ENCODE results near the gene PRG2. TPM values are rescaled to one million over a fixed set of nuclear protein-coding genes. Genes with fewer than 3 reads are reported as not detected.

PRG2 gene
- total RNA-seq, 1 experiment from 2014 or later, result not detected

DNA sequence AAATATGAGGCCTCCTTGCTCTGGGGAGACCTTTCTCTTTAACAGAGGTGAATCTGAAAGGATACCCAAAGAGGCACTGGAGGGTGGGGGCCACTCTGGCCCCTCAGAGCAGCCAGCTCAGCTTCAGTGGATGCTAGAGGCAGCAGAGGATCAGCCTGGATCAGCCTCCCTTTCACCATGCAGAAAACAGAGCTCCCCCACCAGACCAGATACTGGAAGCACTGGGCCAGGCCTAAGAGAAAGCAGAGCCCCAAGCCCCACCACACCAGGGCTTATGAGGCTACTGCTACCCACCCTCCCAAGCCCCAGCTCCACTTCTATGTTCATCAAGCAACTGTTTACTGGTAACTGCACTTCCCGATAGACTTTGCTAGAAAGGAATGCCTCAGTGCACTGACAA is 40.5 kb upstream of the PRG2 start:
- ATAC-seq (no peak), DNase-seq (no peak)
- H3K9ac ChIP-seq (ENCODE audit: low read length), result no peak overlapping the region
- H4K20me1 ChIP-seq (ENCODE audit: low read length), result no peaks in the 10 kb centered on the region
- no peak for TF ChIP-seq EZH2phosphoT487 (IDR thresholded peaks at IDR 0.05; ENCODE audit: borderline replicate concordance, low read length)
- no peak for TF ChIP-seq CTCF (conservative IDR thresholded peaks at IDR 0.05; ENCODE audit: low read depth, low read length)
- no peak for TF ChIP-seq EZH2 (IDR thresholded peaks at IDR 0.05; ENCODE audit: low read length, unreplicated experiment)
- H3F3A ChIP-seq (ENCODE audit: low read length, unreplicated experiment), result peaks cover 3% of the 10 kb centered on the region
- no peaks in the 10 kb centered on the region for H3K9me2 ChIP-seq (replicated peaks; ENCODE audit: low read length)
- no peak overlapping the region for H3K4me2 ChIP-seq (ENCODE audit: low read length)
- no peaks in the 10 kb centered on the region for H3K27me3 ChIP-seq (ENCODE audit: low read length)
- no peaks in the 10 kb centered on the region for H3K9me3 ChIP-seq (ENCODE audit: low read length)
- peaks cover 57% of the 10 kb centered on the region for H3K4me1 ChIP-seq (ENCODE audit: insufficient read depth, low read length)
- no peak overlapping the region for H2AFZ ChIP-seq (ENCODE audit: low read length)
- intact Hi-C loops (cut with micrococcal nuclease), result no loop called here
- H3K79me2 ChIP-seq (ENCODE audit: low read length), result peaks cover 7% of the 10 kb centered on the region
- CTCF ChIA-PET, result no interaction called here
- POLR2A ChIA-PET (ENCODE audit: unreplicated experiment), result no interaction called here
- no peak overlapping the region for H3K27ac ChIP-seq (ENCODE audit: low read length)
- H3K36me3 ChIP-seq (ENCODE audit: low read depth, low read length), result no peaks in the 10 kb centered on the region
- H3K4me3 ChIP-seq (ENCODE audit: low read length), result no peak overlapping the region
- no TSS peak for BruUV-seq (replicated peaks)

- Histone ChIP-seq H3K9me3 (ENCODE audit: low read length) (no peaks in the 10 kb centered on the region), H3K4me2 (ENCODE audit: low read length) (no peak overlapping the region), H3K4me1 (ENCODE audit: insufficient read depth, low read length) (peaks cover 62% of the 10 kb centered on the region), H3K36me3 (ENCODE audit: low read depth, low read length) (no peaks in the 10 kb centered on the region), H3K9ac (ENCODE audit: low read length) (no peak overlapping the region), H2AFZ (ENCODE audit: low read length) (no peak overlapping the region), H3F3A (ENCODE audit: low read length, unreplicated experiment) (peaks cover 3% of the 10 kb centered on the region), H3K9me2 (replicated peaks; ENCODE audit: low read length) (no peaks in the 10 kb centered on the region), H3K79me2 (ENCODE audit: low read length) (peaks cover 15% of the 10 kb centered on the region), H3K27ac (ENCODE audit: low read length) (no peak overlapping the region), H4K20me1 (ENCODE audit: low read length) (no peaks in the 10 kb centered on the region), H3K27me3 (ENCODE audit: low read length) (no peaks in the 10 kb centered on the region), H3K4me3 (ENCODE audit: low read length) (no peak overlapping the region)
- ChIA-PET POLR2A (ENCODE audit: unreplicated experiment) (no interaction called here), CTCF (no interaction called here)
- TF ChIP-seq CTCF (conservative IDR thresholded peaks at IDR 0.05; ENCODE audit: low read depth, low read length) (no peak), EZH2phosphoT487 (IDR thresholded peaks at IDR 0.05; ENCODE audit: borderline replicate concordance, low read length) (no peak), EZH2 (IDR thresholded peaks at IDR 0.05; ENCODE audit: low read length, unreplicated experiment) (no peak)
- DNase-seq, result no peak
- BruUV-seq (replicated peaks), result no TSS peak
- intact Hi-C loops (cut with micrococcal nuclease), result no loop called here
- ATAC-seq, result no peak
These were observed 39.5 kb upstream of the PRG2 start for GRCh38 chr11:57429946-57430345.

DNA sequence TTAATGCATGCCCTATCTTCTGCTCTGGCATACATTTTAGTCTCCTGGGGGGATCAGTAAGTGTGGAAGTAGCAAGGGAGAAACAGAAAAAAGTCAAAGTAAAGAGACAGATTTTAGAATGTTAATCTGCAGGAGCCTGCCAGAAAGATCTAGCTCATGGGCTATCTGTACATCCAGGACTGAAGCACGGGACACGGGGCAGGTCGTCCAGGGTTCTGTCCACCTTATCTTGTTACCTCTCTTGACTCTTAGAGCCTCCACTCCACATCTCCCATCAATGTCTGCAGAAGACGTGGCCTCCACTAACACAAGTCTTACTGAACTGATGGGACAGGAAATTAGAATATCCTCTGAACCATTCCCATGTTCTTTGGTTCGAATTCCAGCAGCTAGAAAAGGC is 38.2 kb upstream of the PRG2 start:
- Histone ChIP-seq H3K9me2 (replicated peaks; ENCODE audit: low read length) (no peaks in the 10 kb centered on the region), H3K9me3 (ENCODE audit: low read length) (no peaks in the 10 kb centered on the region), H3F3A (ENCODE audit: low read length, unreplicated experiment) (no peaks in the 10 kb centered on the region), H3K27ac (ENCODE audit: low read length) (no peak overlapping the region), H4K20me1 (ENCODE audit: low read length) (no peaks in the 10 kb centered on the region), H3K27me3 (ENCODE audit: low read length) (no peaks in the 10 kb centered on the region), H3K4me3 (ENCODE audit: low read length) (no peak overlapping the region), H3K4me2 (ENCODE audit: low read length) (no peak overlapping the region), H3K4me1 (ENCODE audit: insufficient read depth, low read length) (peaks cover 60% of the 10 kb centered on the region), H2AFZ (ENCODE audit: low read length) (no peak overlapping the region), H3K79me2 (ENCODE audit: low read length) (peaks cover 15% of the 10 kb centered on the region), H3K9ac (ENCODE audit: low read length) (no peak overlapping the region), H3K36me3 (ENCODE audit: low read depth, low read length) (no peaks in the 10 kb centered on the region)
- no peak for ATAC-seq
- ChIA-PET POLR2A (ENCODE audit: unreplicated experiment) (no interaction called here), CTCF (no interaction called here)
- TF ChIP-seq EZH2 (IDR thresholded peaks at IDR 0.05; ENCODE audit: low read length, unreplicated experiment), result no peak
- TF ChIP-seq EZH2phosphoT487 (IDR thresholded peaks at IDR 0.05; ENCODE audit: borderline replicate concordance, low read length), result no peak
- no peak for TF ChIP-seq CTCF (conservative IDR thresholded peaks at IDR 0.05; ENCODE audit: low read depth, low read length)
- intact Hi-C loops (cut with micrococcal nuclease), result no loop called here
- no peak for DNase-seq
- BruUV-seq (replicated peaks), result no TSS peak
